Stomach (tissue), 9 donors: ENCODE data around the gene MAGI2. TPM values are rescaled to one million over a fixed set of nuclear protein-coding genes. Genes with fewer than 3 reads are reported as not detected.

Source experiments
- DNase-seq, 2 donors: peaks; one replicate each; pipeline versions ENCODE4 v3.0.0 to v3.0.0-alpha.2; 2013 to 2019
- H3K27ac ChIP-seq, 5 donors: fragments of 200-600 bp in 4 of 5; sonication (generic) in 4 of 5; one replicate each; pipeline ENCODE4 v1.5.1; 2013 to 2019; ENCODE audit warnings: mild to moderate bottlenecking in 1 of 5, moderate library complexity in 1 of 5
- H3K27me3 ChIP-seq, 3 donors: fragments of 200-600 bp; sonication (generic); one replicate each; pipeline ENCODE4 v1.5.1; 2017 to 2019; ENCODE audit warnings: mixed run types in 1 of 3
- H3K36me3 ChIP-seq, 4 donors: fragments of 200-600 bp; sonication (generic); 1 replicate in 3 of 4; 2 replicates in 1 of 4; pipeline ENCODE4 v1.5.1; 2016 to 2019
- H3K4me1 ChIP-seq, 4 donors: fragments of 200-600 bp; sonication (generic); one replicate each; pipeline ENCODE4 v1.5.1; 2016 to 2019
- H3K4me3 ChIP-seq, 4 donors: fragments of 200-600 bp; sonication (generic) in 3 of 4; one replicate each; pipeline ENCODE4 v1.5.1; 2016 to 2019; ENCODE audit warnings: mild to moderate bottlenecking in 1 of 4
- H3K9me3 ChIP-seq, 4 donors: fragments of 200-600 bp; sonication (generic); one replicate each; pipeline ENCODE4 v1.5.1; 2016 to 2019
- EP300 ChIP-seq: sonication (generic); formaldehyde crosslinking; IDR thresholded peaks from one replicate; pipeline ENCODE4 v1.6.1; 2017; ENCODE audit warnings: antibody characterized with exemption
- POLR2A ChIP-seq, 4 donors: fragments of 450-650 bp; IDR thresholded peaks; one replicate each; pipeline ENCODE4 v1.6.1; 2016; ENCODE audit warnings: antibody characterized with exemption in 4 of 4, control low read depth in 2 of 4, mild to moderate bottlenecking in 1 of 4, moderate library complexity in 1 of 4
- POLR2AphosphoS5 ChIP-seq, 3 donors: sonication (generic); formaldehyde crosslinking; IDR thresholded peaks; one replicate each; pipeline ENCODE4 v1.6.1; 2016; ENCODE audit warnings: antibody characterized with exemption in 3 of 3
- WGBS, 5 donors: extraction: QIAGEN DNeasy Blood & Tissue Kit in 3 of 5; methylation state at CpG; one replicate each; pipeline versions ENCODE4 v1.1.5 to v1.1.7; 2013 to 2018; 5-methylcytosine and 5-hydroxymethylcytosine counted together
- intact Hi-C: fragments of 100-400 bp; cut with DNase I; formaldehyde crosslinking; loops from one replicate; pipeline ENCODE4 v1.15.1; 2023; ENCODE audit warnings: low total_unique reads
- polyA plus RNA-seq, 3 donors: library from polyadenylated mRNA; stranded (reverse); fragments of 200-250 nt; gene quantifications; one replicate each; pipeline ENCODE4 v1.2.3, GENCODE V29; 2013
- total RNA-seq, 5 donors: library from RNA; depleted of rRNA; stranded (reverse); fragments of >200 nt; gene quantifications; one replicate each; pipeline versions ENCODE4 v1.1.0 to v1.2.3, GENCODE V29; 2014 to 2016
- TF ChIP-seq, protein P1 (sequence below), 7 experiments: fragments of 450-650 bp in 4 of 7; fragments of 200-600 bp in 3 of 7; sonication (generic) in 3 of 7; IDR thresholded peaks; one replicate each; pipeline ENCODE4 v1.5.1; 2016 to 2019; ENCODE audit warnings: antibody characterized with exemption in 7 of 7, control low read depth in 2 of 7, mild to moderate bottlenecking in 1 of 7
- donor health status: healthy with polysubstance abuse.
- donor health status: Bipolar disorder and iron deficiency.
- donor health status: healthy.

Gene MAGI2
- total and polyA plus RNA-seq, 8 donors: 0.92 to 53.9 (median 5.8) TPM

DNA sequence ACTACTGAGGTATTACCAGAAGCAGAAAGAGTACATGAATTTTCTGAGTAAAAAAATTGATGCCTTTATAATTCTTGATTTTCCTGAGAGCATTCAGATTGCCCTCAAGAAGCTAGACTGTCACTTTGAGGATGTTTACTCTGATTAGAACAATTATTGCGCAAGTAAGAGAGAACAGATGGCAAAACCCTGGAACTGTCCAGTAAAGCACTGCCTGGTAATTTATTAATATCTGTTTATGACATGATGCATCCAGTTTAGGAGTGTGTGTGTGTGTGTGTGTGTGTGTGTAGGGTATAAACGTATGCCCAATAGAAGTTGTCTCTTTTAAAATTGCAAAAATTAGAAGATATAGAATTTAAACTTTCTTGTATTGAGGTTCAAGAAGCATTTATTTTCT lies 1275.1 kb downstream of the MAGI2 start:
- Histone ChIP-seq H3K36me3 (no peaks in the 10 kb centered on the region), H3K27me3 (peaks cover 0 to under 1% (median 0%) of the 10 kb centered on the region in 3 donors), H3K4me1 (peaks cover 0 to 14% (median 0%) of the 10 kb centered on the region in 4 donors), H3K9me3 (no peaks in the 10 kb centered on the region), H3K4me3 (no peak overlapping the region), H3K27ac (no peak overlapping the region)
- WGBS, 5 donors: 77 to 84% (median 80%) methylated on average over 2 of the region's 2 CpGs
- intact Hi-C loops: no loop called here
- DNase-seq: no peak
- TF ChIP-seq POLR2A (IDR thresholded peaks at IDR 0.05): no peak
- no peak for TF ChIP-seq POLR2AphosphoS5 (IDR thresholded peaks at IDR 0.05)
- no peak for TF ChIP-seq EP300
- TF ChIP-seq, protein P1, sequence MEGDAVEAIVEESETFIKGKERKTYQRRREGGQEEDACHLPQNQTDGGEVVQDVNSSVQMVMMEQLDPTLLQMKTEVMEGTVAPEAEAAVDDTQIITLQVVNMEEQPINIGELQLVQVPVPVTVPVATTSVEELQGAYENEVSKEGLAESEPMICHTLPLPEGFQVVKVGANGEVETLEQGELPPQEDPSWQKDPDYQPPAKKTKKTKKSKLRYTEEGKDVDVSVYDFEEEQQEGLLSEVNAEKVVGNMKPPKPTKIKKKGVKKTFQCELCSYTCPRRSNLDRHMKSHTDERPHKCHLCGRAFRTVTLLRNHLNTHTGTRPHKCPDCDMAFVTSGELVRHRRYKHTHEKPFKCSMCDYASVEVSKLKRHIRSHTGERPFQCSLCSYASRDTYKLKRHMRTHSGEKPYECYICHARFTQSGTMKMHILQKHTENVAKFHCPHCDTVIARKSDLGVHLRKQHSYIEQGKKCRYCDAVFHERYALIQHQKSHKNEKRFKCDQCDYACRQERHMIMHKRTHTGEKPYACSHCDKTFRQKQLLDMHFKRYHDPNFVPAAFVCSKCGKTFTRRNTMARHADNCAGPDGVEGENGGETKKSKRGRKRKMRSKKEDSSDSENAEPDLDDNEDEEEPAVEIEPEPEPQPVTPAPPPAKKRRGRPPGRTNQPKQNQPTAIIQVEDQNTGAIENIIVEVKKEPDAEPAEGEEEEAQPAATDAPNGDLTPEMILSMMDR (IDR thresholded peaks at IDR 0.05): no peak

DNA sequence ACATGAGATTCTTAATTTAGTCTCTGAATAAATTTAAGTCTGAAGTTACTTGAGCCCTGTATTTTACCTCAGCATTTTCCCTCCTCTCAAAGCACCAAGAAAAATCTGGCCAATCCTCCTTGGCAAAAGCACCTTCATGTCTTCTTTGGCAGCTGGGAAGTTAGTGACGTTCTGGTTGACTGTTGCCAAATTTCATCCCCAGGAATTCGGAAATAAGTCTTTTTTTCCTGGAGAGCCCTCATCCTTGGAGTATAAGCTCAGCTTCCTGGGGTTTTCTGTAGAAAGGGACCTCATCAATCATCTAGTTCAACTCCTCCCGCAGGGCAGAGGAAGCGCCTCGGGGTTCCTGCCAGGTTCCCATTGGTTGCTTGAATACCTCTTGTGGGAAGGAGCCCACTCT lies 1277.3 kb downstream of the MAGI2 start:
- Histone ChIP-seq H3K36me3 (no peaks in the 10 kb centered on the region), H3K4me1 (peaks cover 0 to 14% (median 2%) of the 10 kb centered on the region in 4 donors), H3K9me3 (no peaks in the 10 kb centered on the region), H3K27ac (peak overlapping the region in 1 of 5 donors; percentile 11), H3K27me3 (no peaks in the 10 kb centered on the region), H3K4me3 (no peak overlapping the region)
- intact Hi-C loops: no loop called here
- WGBS, 5 donors: 38 to 52% (median 41%) methylated on average over 4 to 5 of the region's 5 CpGs
- TF ChIP-seq EP300 (no peak), POLR2AphosphoS5 (IDR thresholded peaks at IDR 0.05) (no peak), POLR2A (IDR thresholded peaks at IDR 0.05) (no peak)
- TF ChIP-seq, protein P1 (IDR thresholded peaks at IDR 0.05): no peak
- peak in 1 of 2 donors; percentile 46 for DNase-seq

DNA sequence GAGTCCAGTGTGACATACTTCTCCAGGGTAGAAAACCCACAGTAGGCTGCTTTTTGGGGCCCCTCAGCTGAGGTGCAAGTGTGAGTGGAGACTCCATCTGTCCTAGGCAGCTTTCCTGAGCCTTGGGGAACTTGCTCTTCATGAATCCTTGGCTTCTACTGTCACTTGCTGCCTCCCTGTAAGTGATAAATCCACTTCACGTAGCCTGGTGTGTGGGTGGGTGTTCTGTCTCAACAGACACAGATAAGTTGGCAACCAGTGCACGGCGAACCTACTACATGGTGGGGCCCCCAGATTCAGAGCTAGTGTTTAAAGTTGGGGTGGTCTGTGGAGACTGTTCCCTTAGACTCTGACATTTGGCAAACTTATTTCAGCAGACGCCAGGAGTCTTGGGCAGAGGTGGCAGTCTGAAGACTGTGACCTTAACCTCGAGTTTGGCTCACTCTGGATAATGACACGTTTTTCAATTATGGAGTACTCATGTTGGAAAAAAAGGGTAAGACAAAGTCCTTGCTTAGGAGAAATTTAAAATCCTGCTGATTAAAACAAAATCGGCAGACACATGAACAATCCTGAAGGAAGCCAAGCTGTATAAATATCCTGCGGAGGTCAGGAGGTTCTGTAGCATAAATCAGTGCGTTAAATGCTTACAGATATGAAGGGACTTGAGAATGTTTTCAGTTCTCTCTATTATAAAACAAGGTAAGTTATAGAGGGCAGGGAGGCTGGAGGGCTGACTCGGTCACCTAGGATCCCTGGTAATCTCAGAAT lies 1278.0 kb downstream of the MAGI2 start:
- Histone ChIP-seq H3K27me3 (no peaks in the 10 kb centered on the region), H3K4me1 (peaks cover 0 to 14% (median 2%) of the 10 kb centered on the region in 4 donors), H3K9me3 (no peaks in the 10 kb centered on the region), H3K36me3 (no peaks in the 10 kb centered on the region), H3K4me3 (no peak overlapping the region), H3K27ac (peak overlapping the region in 1 of 5 donors; percentile 11)
- TF ChIP-seq POLR2A (IDR thresholded peaks at IDR 0.05) (no peak), POLR2AphosphoS5 (IDR thresholded peaks at IDR 0.05) (no peak), EP300 (no peak)
- TF ChIP-seq, protein P1 (IDR thresholded peaks at IDR 0.05): no peak
- 34 to 59% (median 53%) methylated on average over 7 to 10 of the region's 10 CpGs for WGBS, 5 donors
- no peak for DNase-seq
- intact Hi-C loops: no loop called here

DNA sequence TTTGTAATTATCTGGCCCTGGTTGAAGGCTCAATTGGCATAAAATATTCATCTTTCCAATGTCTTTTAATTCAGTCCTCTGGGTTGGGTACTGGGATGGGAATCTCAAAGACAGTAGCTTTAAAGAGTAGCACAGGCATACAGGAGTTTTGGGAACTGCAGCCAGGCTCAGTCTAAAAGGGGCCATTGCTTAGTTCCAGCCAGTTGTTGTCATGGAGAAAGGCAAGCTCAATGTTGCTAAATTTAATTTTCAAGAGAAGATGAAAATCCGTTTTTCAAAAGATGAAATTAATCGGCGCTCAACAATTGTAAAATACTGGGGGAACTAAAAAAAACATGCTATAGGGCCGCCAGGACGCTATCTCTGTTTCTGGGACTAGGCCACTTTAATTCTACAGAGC lies 1279.8 kb downstream of the MAGI2 start:
- TF ChIP-seq POLR2AphosphoS5 (IDR thresholded peaks at IDR 0.05) (no peak), POLR2A (IDR thresholded peaks at IDR 0.05) (no peak), EP300 (no peak)
- TF ChIP-seq, protein P1 (IDR thresholded peaks at IDR 0.05): no peak
- no peaks in the 10 kb centered on the region for H3K9me3 ChIP-seq
- intact Hi-C loops: no loop called here
- WGBS, 5 donors: 58 to 83% (median 72%) methylated on average over 5 of the region's 5 CpGs
- peaks cover 0 to 14% (median 2%) of the 10 kb centered on the region in 4 donors for H3K4me1 ChIP-seq
- H3K27me3 ChIP-seq: no peaks in the 10 kb centered on the region
- no peak overlapping the region for H3K4me3 ChIP-seq
- DNase-seq: no peak
- H3K36me3 ChIP-seq: no peaks in the 10 kb centered on the region
- H3K27ac ChIP-seq: no peak overlapping the region
